GM12873 (cell line): ENCODE results near the gene FGF3.

Experiments
- CTCF ChIP-seq: IDR thresholded peaks from 2 replicates; pipeline ENCODE4 v1.5.1; 2012; ENCODE audit warnings: low read depth, mild to moderate bottlenecking, moderate library complexity, low read length, control low read depth; ENCODE audit not compliant: insufficient read depth; ENCODE audit errors: missing control alignments

Gene FGF3

GRCh38 chr11:69828971-69829344 is 9.7 kb upstream of the FGF3 start:
- TF ChIP-seq CTCF: no peak

- TF ChIP-seq CTCF: no peak
These were observed 9.2 kb upstream of the FGF3 start for GRCh38 chr11:69828276-69828970.

- no peak for TF ChIP-seq CTCF
These were observed 7.6 kb upstream of the FGF3 start for GRCh38 chr11:69826773-69827172.

GRCh38 chr11:69825941-69826340 is 6.7 kb upstream of the FGF3 start:
- TF ChIP-seq CTCF: no peak

GRCh38 chr11:69825037-69825834 is 6.0 kb upstream of the FGF3 start:
- TF ChIP-seq CTCF: no peak

GRCh38 chr11:69823641-69824265 is 4.5 kb upstream of the FGF3 start:
- no peak for TF ChIP-seq CTCF

GRCh38 chr11:69822676-69823494 is 3.7 kb upstream of the FGF3 start:
- TF ChIP-seq CTCF: no peak
